Liver (tissue), 9 donors: ENCODE data around the gene DHRS3. TPM values are rescaled to one million over a fixed set of nuclear protein-coding genes. Genes with fewer than 3 reads are reported as not detected.

Source experiments
- DNase-seq: peaks from one replicate; pipeline ENCODE4 v3.0.0-alpha.2; 2017; ENCODE audit warnings: low spot score
- H3K27ac ChIP-seq, 2 donors: one replicate each; pipeline ENCODE4 v1.7.0; 2013; ENCODE audit warnings: inconsistent platforms in 2 of 2, low read length in 2 of 2, control low read depth in 1 of 2, low read depth in 1 of 2, mild to moderate bottlenecking in 1 of 2
- H3K27me3 ChIP-seq, 4 donors: one replicate each; pipeline versions ENCODE4 v1.6.1 to v1.7.0; 2013; ENCODE audit warnings: low read length in 3 of 4, inconsistent platforms in 1 of 4, mild to moderate bottlenecking in 1 of 4, moderate library complexity in 1 of 4; ENCODE audit not compliant: control insufficient read depth in 4 of 4, insufficient read depth in 4 of 4
- H3K36me3 ChIP-seq, 4 donors: one replicate each; pipeline versions ENCODE4 v1.6.1 to v1.7.0; 2013; ENCODE audit warnings: low read length in 3 of 4, mild to moderate bottlenecking in 3 of 4, low read depth in 1 of 4, moderate library complexity in 1 of 4; ENCODE audit not compliant: control insufficient read depth in 4 of 4, insufficient read depth in 3 of 4
- H3K4me1 ChIP-seq, 4 donors: one replicate each; pipeline versions ENCODE4 v1.6.1 to v1.7.0; 2013; ENCODE audit warnings: low read length in 3 of 4, mild to moderate bottlenecking in 3 of 4, moderate library complexity in 1 of 4; ENCODE audit not compliant: control insufficient read depth in 4 of 4, insufficient read depth in 4 of 4
- H3K4me3 ChIP-seq, 3 donors: one replicate each; pipeline versions ENCODE4 v1.6.1 to v1.7.0; 2013; ENCODE audit warnings: low read length in 3 of 3, control low read depth in 1 of 3, low read depth in 1 of 3, mild to moderate bottlenecking in 1 of 3
- H3K9ac ChIP-seq, 2 donors: one replicate each; pipeline ENCODE4 v1.7.0; 2013; ENCODE audit warnings: low read length in 2 of 2, mild to moderate bottlenecking in 2 of 2, moderate library complexity in 2 of 2, control low read depth in 1 of 2, low read depth in 1 of 2
- H3K9me3 ChIP-seq, 4 donors: one replicate each; pipeline versions ENCODE4 v1.6.1 to v1.7.0; 2013; ENCODE audit warnings: low read length in 3 of 4; ENCODE audit not compliant: control insufficient read depth in 4 of 4
- ATF3 ChIP-seq: IDR thresholded peaks from 2 replicates; pipeline ENCODE4 v1.6.1; 2016; ENCODE audit warnings: antibody characterized with exemption
- CTCF ChIP-seq: fragments of 150-350 bp; IDR thresholded peaks from 2 replicates; pipeline ENCODE4 v1.5.1; 2017; ENCODE audit warnings: improper control_type of control experiment, low read depth, low read length; ENCODE audit not compliant: missing input control
- EGR1 ChIP-seq, 2 donors: IDR thresholded peaks; 2 replicates each; pipeline ENCODE4 v1.6.1; 2016 to 2018; ENCODE audit warnings: antibody characterized with exemption in 2 of 2, low read depth in 2 of 2
- FOXA1 ChIP-seq: IDR thresholded peaks from 2 replicates; pipeline ENCODE4 v1.6.1; 2016; ENCODE audit warnings: antibody characterized with exemption
- FOXA2 ChIP-seq: IDR thresholded peaks from 2 replicates; pipeline ENCODE4 v1.6.1; 2016; ENCODE audit warnings: antibody characterized with exemption
- GABPA ChIP-seq, 2 donors: IDR thresholded peaks in 1 of 2; conservative IDR thresholded peaks in 1 of 2; 2 replicates each; pipeline ENCODE4 v1.6.1; 2016; ENCODE audit warnings: antibody characterized with exemption in 2 of 2, mild to moderate bottlenecking in 1 of 2, moderate library complexity in 1 of 2
- HNF4A ChIP-seq, 2 donors: conservative IDR thresholded peaks; 2 replicates each; pipeline ENCODE4 v1.6.1; 2016; ENCODE audit warnings: antibody characterized with exemption in 2 of 2, mild to moderate bottlenecking in 2 of 2
- HNF4G ChIP-seq: IDR thresholded peaks from 2 replicates; pipeline ENCODE4 v1.6.1; 2016; ENCODE audit warnings: antibody characterized with exemption
- JUND ChIP-seq, 2 donors: IDR thresholded peaks; 2 replicates each; pipeline ENCODE4 v1.6.1; 2016; ENCODE audit warnings: antibody characterized with exemption in 2 of 2
- MAX ChIP-seq: IDR thresholded peaks from 2 replicates; pipeline ENCODE4 v1.6.1; 2016; ENCODE audit warnings: antibody characterized with exemption
- NR2F2 ChIP-seq: IDR thresholded peaks from 2 replicates; pipeline ENCODE4 v1.6.1; 2016; ENCODE audit warnings: antibody characterized with exemption
- RAD21 ChIP-seq, 2 donors: IDR thresholded peaks; 2 replicates each; pipeline ENCODE4 v1.6.1; 2016; ENCODE audit warnings: antibody characterized with exemption in 2 of 2, mild to moderate bottlenecking in 2 of 2
- REST ChIP-seq: IDR thresholded peaks from 2 replicates; pipeline ENCODE4 v1.6.1; 2016; ENCODE audit warnings: antibody characterized with exemption, mild to moderate bottlenecking
- RXRA ChIP-seq, 2 donors: IDR thresholded peaks; 2 replicates each; pipeline ENCODE4 v1.6.1; 2017 to 2018; ENCODE audit warnings: antibody characterized with exemption in 2 of 2, mild to moderate bottlenecking in 1 of 2
- SP1 ChIP-seq: IDR thresholded peaks from 2 replicates; pipeline ENCODE4 v1.6.1; 2018; ENCODE audit warnings: antibody characterized with exemption, mild to moderate bottlenecking
- TAF1 ChIP-seq: conservative IDR thresholded peaks from 2 replicates; pipeline ENCODE4 v1.6.1; 2016; ENCODE audit warnings: antibody characterized with exemption, mild to moderate bottlenecking
- YY1 ChIP-seq: IDR thresholded peaks from 2 replicates; pipeline ENCODE4 v1.6.1; 2016; ENCODE audit warnings: antibody characterized with exemption, mild to moderate bottlenecking
- ZBTB33 ChIP-seq: IDR thresholded peaks from 2 replicates; pipeline ENCODE4 v1.6.1; 2016; ENCODE audit warnings: antibody characterized with exemption
- WGBS: extraction: QIAGEN DNeasy Blood & Tissue Kit; methylation state at CpG from one replicate; pipeline ENCODE4 v1.1.7; 2013; 5-methylcytosine and 5-hydroxymethylcytosine counted together
- polyA plus RNA-seq, 2 donors: library from polyadenylated mRNA; stranded (reverse) in 1 of 2; unstranded in 1 of 2; fragments of 200-250 nt in 1 of 2; fragments of >200 nt in 1 of 2; fragmentation: Nextera tagmentation in 1 of 2; extraction: Ambion mirVana in 1 of 2; gene quantifications; one replicate each; pipeline versions ENCODE4 v1.2.1 to v1.2.3, GENCODE V29; 2013 to 2015
- total RNA-seq, 2 donors: library from RNA; depleted of rRNA; stranded (reverse); fragments of >200 nt; gene quantifications; one replicate each; pipeline ENCODE4 v1.2.3, GENCODE V29; 2014
- donor health status: healthy.
- donor health status: healthy.
- donor health status: healthy.
- donor health status: healthy.
- donor health status: healthy.

Gene DHRS3
- total and polyA plus RNA-seq, 4 donors = 62.6 to 185 (median 158) TPM

- WGBS = 8% methylated on average over 17 of the region's 17 CpGs
- DNase-seq = peak; percentile 52
- H3K27me3 ChIP-seq = no peaks in the 10 kb centered on the region
- H3K9ac ChIP-seq = peak overlapping the region; percentile 94 to 100
- H3K9me3 ChIP-seq = no peaks in the 10 kb centered on the region
- peak; percentile 80 for TF ChIP-seq MAX
- TF ChIP-seq SP1 = peak; percentile 87
- peak; percentile 78 for TF ChIP-seq REST
- TF ChIP-seq HNF4A (conservative IDR thresholded peaks at IDR 0.05) = peak; percentile 95 to 97
- TF ChIP-seq FOXA1 = peak; percentile 86
- TF ChIP-seq CTCF = no peak
- TF ChIP-seq ZBTB33 = peak; percentile 78
- peak; percentile 85 to 96 for TF ChIP-seq RXRA (IDR thresholded peaks at IDR 0.05)
- no peak for TF ChIP-seq ATF3
- peak; percentile 92 for TF ChIP-seq HNF4G
- peak in 1 of 2 donors; percentile 88 for TF ChIP-seq JUND (IDR thresholded peaks at IDR 0.05)
- peak in 1 of 2 donors; percentile 60 for TF ChIP-seq RAD21 (IDR thresholded peaks at IDR 0.05)
- TF ChIP-seq EGR1 (IDR thresholded peaks at IDR 0.05; ENCODE audit: low read depth in 2 of 2) = peak in 1 of 2 donors; percentile 73
- peak; percentile 62 for TF ChIP-seq YY1
- TF ChIP-seq FOXA2 = peak; percentile 98
- TF ChIP-seq GABPA (IDR thresholded peaks at IDR 0.05 in 1 of 2, conservative IDR thresholded peaks at IDR 0.05 in 1 of 2) = no peak
- TF ChIP-seq TAF1 = peak; percentile 87
- peak; percentile 33 for TF ChIP-seq NR2F2
- H3K4me3 ChIP-seq = peak overlapping the region; percentile 85 to 97 (median 90)
- peak overlapping the region; percentile 99 for H3K27ac ChIP-seq
- H3K4me1 ChIP-seq = peaks cover 8 to 47% (median 32%) of the 10 kb centered on the region in 4 donors
- H3K36me3 ChIP-seq = peaks cover 0 to 17% (median 7%) of the 10 kb centered on the region in 4 donors
These were observed 1.9 kb downstream of the DHRS3 start for GRCh38 chr1:12615865-12616708.
